ENCODE measurements around the gene FAM120A.
"Not testable (repeated sequence)": the region's sequence is repeated elsewhere in the genome, so short reads cannot be mapped to it uniquely, and the experiment has no call there.

FAM120A gene

DNA sequence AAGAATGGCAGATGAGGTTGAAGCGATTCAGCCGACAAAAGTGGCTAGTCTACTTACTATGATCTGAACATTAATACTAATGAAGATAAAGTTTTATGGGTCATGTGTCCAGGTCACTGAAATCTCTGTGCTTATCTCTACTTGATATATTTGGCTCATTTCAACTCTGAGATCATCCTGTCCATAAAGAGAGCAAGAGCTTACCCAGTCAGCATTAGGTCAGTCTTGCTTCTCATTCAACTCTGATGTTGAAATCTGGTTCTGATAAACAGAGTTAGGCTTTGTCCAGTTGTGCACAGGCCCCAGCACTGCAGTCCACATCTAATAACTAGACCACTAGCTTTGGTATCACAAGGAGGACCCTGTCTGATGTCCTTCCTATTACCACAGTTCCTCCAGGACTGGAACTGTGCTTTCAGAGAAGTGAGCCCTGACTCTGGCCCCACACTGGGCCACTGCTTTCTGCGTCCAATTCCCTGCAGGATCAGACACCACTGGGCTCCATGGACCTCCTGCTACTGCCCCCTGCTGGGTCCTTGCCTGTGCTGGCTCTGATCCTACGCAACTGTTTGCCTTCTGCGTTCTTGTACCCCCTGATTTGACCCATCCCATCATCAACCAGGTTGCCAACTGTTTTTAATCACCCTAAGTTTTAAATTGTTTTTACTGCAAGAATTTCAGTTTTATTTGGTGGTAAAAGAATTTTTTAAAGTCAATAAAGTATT lies 23.7 kb upstream of the FAM120A start:
- Histone ChIP-seq H3K36me3 (ENCODE audit: control insufficient read depth, insufficient read depth, low read length) (no peaks in the 10 kb centered on the region), H3K9me3 (ENCODE audit: control insufficient read depth, low read length) (no peaks in the 10 kb centered on the region), H3K27me3 (ENCODE audit: control insufficient read depth, insufficient read depth, low read length, poor library complexity, severe bottlenecking) (no peaks in the 10 kb centered on the region), H3K27ac (ENCODE audit: insufficient read depth, low read depth, low read length, poor library complexity, severe bottlenecking) (no peak overlapping the region), H3K4me3 (ENCODE audit: insufficient read depth, low read depth, low read length) (no peak overlapping the region), H3K4me1 (ENCODE audit: control insufficient read depth, insufficient read depth, low read length) (no peaks in the 10 kb centered on the region)
- WGBS, 2 experiments = 86 to 87% methylated on average over 5 of the region's 5 CpGs

DNA sequence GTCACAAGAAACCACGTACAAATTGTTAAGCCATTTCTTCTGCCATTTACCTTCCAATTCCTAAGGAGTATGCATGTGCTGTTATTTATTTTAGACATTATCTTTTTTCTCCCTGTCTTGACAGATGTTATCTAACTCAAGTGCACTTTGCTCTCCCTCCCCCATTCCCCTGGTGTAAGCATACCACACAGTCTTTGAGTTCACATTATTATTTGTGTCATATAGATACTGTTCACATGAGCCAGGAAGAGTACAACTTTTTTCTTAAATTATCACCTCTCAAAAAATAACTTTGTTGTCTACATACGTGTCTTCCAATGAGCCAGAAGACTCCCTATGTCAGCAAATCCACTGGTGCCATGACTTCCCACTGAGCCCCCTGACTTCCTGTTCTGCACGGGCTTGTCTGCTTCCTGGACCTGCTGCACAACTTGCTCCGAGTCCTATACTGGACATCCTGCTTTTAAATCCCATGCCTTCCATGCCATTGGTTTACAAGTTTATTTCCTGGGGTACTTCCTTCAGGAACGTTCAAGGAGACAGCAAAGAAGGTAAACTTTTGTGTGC lies 19.9 kb upstream of the FAM120A start:
- WGBS, 2 experiments = 88 to 92% methylated on average over 5 of the region's 5 CpGs
- H3K27me3 ChIP-seq (ENCODE audit: control insufficient read depth, insufficient read depth, low read length, poor library complexity, severe bottlenecking) = no peaks in the 10 kb centered on the region
- no peaks in the 10 kb centered on the region for H3K9me3 ChIP-seq (ENCODE audit: control insufficient read depth, low read length)
- no peak overlapping the region for H3K27ac ChIP-seq (ENCODE audit: insufficient read depth, low read depth, low read length, poor library complexity, severe bottlenecking)
- no peaks in the 10 kb centered on the region for H3K4me1 ChIP-seq (ENCODE audit: control insufficient read depth, insufficient read depth, low read length)
- no peak overlapping the region for H3K4me3 ChIP-seq (ENCODE audit: insufficient read depth, low read depth, low read length)
- H3K36me3 ChIP-seq (ENCODE audit: control insufficient read depth, insufficient read depth, low read length) = no peaks in the 10 kb centered on the region

- Histone ChIP-seq H3K27me3 (ENCODE audit: control insufficient read depth, insufficient read depth, low read length, poor library complexity, severe bottlenecking) (no peaks in the 10 kb centered on the region), H3K27ac (ENCODE audit: insufficient read depth, low read depth, low read length, poor library complexity, severe bottlenecking) (no peak overlapping the region), H3K4me3 (ENCODE audit: insufficient read depth, low read depth, low read length) (no peak overlapping the region), H3K36me3 (ENCODE audit: control insufficient read depth, insufficient read depth, low read length) (no peaks in the 10 kb centered on the region), H3K9me3 (ENCODE audit: control insufficient read depth, low read length) (no peaks in the 10 kb centered on the region), H3K4me1 (ENCODE audit: control insufficient read depth, insufficient read depth, low read length) (peaks cover 1% of the 10 kb centered on the region)
- 94 to 100% methylated on average over 1 of the region's 1 CpG for whole genome bisulfite sequencing, 2 experiments
Measured at GRCh38 chr9:93432964-93433363, 18.5 kb upstream of the FAM120A start.

- no peak overlapping the region for H3K27ac ChIP-seq (ENCODE audit: insufficient read depth, low read depth, low read length, poor library complexity, severe bottlenecking)
- H3K27me3 ChIP-seq (ENCODE audit: control insufficient read depth, insufficient read depth, low read length, poor library complexity, severe bottlenecking) = no peaks in the 10 kb centered on the region
- no peak overlapping the region for H3K4me3 ChIP-seq (ENCODE audit: insufficient read depth, low read depth, low read length)
- 91 to 97% methylated on average over 3 of the region's 3 CpGs for WGBS, 2 experiments
- H3K36me3 ChIP-seq (ENCODE audit: control insufficient read depth, insufficient read depth, low read length) = no peaks in the 10 kb centered on the region
- no peaks in the 10 kb centered on the region for H3K9me3 ChIP-seq (ENCODE audit: control insufficient read depth, low read length)
- H3K4me1 ChIP-seq (ENCODE audit: control insufficient read depth, insufficient read depth, low read length) = peaks cover 3% of the 10 kb centered on the region
Measured at GRCh38 chr9:93434056-93434455, 17.4 kb upstream of the FAM120A start.

DNA sequence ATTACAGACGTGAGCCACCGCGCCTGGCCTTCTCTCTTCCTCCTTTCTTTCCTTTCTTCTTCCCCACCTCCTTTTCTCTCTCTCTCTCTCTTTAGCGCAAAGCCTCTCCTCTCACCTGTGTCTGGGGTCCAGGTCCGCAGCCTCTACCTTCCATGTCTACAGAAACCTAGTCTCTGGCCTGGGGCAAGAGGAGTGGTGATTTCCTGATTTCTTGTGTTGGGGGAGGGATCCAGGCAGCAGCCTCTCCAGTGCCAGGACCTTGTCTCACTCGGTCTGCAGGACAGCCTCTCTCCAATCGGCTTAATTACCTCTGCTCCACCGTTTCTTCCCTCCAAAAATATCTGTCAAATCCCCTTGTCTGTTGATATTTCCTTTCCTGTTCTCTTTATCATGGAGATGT lies 16.1 kb upstream of the FAM120A start:
- no peaks in the 10 kb centered on the region for H3K9me3 ChIP-seq (ENCODE audit: control insufficient read depth, low read length)
- no peak overlapping the region for H3K4me3 ChIP-seq (ENCODE audit: insufficient read depth, low read depth, low read length)
- no peak overlapping the region for H3K27ac ChIP-seq (ENCODE audit: insufficient read depth, low read depth, low read length, poor library complexity, severe bottlenecking)
- 89 to 93% methylated on average over 8 of the region's 8 CpGs for WGBS, 2 experiments
- no peaks in the 10 kb centered on the region for H3K36me3 ChIP-seq (ENCODE audit: control insufficient read depth, insufficient read depth, low read length)
- no peaks in the 10 kb centered on the region for H3K27me3 ChIP-seq (ENCODE audit: control insufficient read depth, insufficient read depth, low read length, poor library complexity, severe bottlenecking)
- H3K4me1 ChIP-seq (ENCODE audit: control insufficient read depth, insufficient read depth, low read length) = peaks cover 3% of the 10 kb centered on the region

DNA sequence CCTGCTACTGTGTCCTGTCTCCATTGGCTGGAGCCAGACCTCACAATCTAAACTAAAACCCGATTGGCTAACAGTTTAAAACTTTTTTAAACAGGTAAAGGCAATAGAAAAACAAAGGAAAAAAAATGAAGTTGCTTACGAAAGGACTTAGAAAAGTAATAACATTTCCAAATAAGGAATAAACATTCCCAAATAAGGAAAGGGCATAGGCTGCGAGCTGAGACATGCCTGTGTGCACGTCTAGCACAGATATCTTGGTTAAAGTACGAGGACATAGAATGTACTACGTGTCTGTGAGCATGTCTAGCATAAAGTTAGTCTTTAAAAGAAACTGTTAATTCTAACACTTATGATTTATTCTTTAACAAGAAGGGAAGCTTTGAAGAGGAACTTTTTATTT lies 15.3 kb upstream of the FAM120A start:
- 92 to 98% methylated on average over 4 to 6 of the region's 6 CpGs for WGBS, 2 experiments
- H3K36me3 ChIP-seq (ENCODE audit: control insufficient read depth, insufficient read depth, low read length) = no peaks in the 10 kb centered on the region
- no peak overlapping the region for H3K27ac ChIP-seq (ENCODE audit: insufficient read depth, low read depth, low read length, poor library complexity, severe bottlenecking)
- peaks cover 3% of the 10 kb centered on the region for H3K4me1 ChIP-seq (ENCODE audit: control insufficient read depth, insufficient read depth, low read length)
- no peak overlapping the region for H3K4me3 ChIP-seq (ENCODE audit: insufficient read depth, low read depth, low read length)
- no peaks in the 10 kb centered on the region for H3K9me3 ChIP-seq (ENCODE audit: control insufficient read depth, low read length)
- no peaks in the 10 kb centered on the region for H3K27me3 ChIP-seq (ENCODE audit: control insufficient read depth, insufficient read depth, low read length, poor library complexity, severe bottlenecking)

- H3K4me3 ChIP-seq (ENCODE audit: insufficient read depth, low read depth, low read length) = no peak overlapping the region
- H3K9me3 ChIP-seq (ENCODE audit: control insufficient read depth, low read length) = no peaks in the 10 kb centered on the region
- H3K36me3 ChIP-seq (ENCODE audit: control insufficient read depth, insufficient read depth, low read length) = no peaks in the 10 kb centered on the region
- H3K4me1 ChIP-seq (ENCODE audit: control insufficient read depth, insufficient read depth, low read length) = peaks cover 3% of the 10 kb centered on the region
- no peaks in the 10 kb centered on the region for H3K27me3 ChIP-seq (ENCODE audit: control insufficient read depth, insufficient read depth, low read length, poor library complexity, severe bottlenecking)
- WGBS, 2 experiments = 84 to 89% methylated on average over 7 of the region's 7 CpGs
- H3K27ac ChIP-seq (ENCODE audit: insufficient read depth, low read depth, low read length, poor library complexity, severe bottlenecking) = no peak overlapping the region
Measured at GRCh38 chr9:93436655-93437407, 14.7 kb upstream of the FAM120A start.

DNA sequence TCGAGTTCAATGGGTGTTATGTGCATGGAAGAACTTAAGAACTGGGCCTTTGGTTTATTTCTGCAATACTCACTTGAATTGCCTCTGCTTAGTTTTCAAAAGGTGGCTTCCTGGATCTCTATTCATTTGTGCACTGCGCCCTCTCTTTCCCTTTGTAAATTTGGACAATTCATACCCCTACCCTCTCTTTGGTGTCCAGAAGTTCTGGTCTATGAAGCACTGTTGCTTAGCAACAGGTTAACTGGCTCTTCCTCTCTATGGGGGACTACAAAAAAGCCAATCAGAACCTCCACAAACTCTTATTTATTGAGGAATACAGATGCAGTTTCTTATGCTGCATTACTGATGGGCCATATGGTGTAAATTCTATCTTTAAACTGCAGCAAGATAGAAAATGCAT lies 13.5 kb upstream of the FAM120A start:
- H3K4me3 ChIP-seq (ENCODE audit: insufficient read depth, low read depth, low read length) = no peak overlapping the region
- peaks cover 3% of the 10 kb centered on the region for H3K4me1 ChIP-seq (ENCODE audit: control insufficient read depth, insufficient read depth, low read length)
- H3K27me3 ChIP-seq (ENCODE audit: control insufficient read depth, insufficient read depth, low read length, poor library complexity, severe bottlenecking) = no peaks in the 10 kb centered on the region
- no peak overlapping the region for H3K27ac ChIP-seq (ENCODE audit: insufficient read depth, low read depth, low read length, poor library complexity, severe bottlenecking)
- no peaks in the 10 kb centered on the region for H3K36me3 ChIP-seq (ENCODE audit: control insufficient read depth, insufficient read depth, low read length)
- no peaks in the 10 kb centered on the region for H3K9me3 ChIP-seq (ENCODE audit: control insufficient read depth, low read length)
- 80 to 90% methylated on average over 2 of the region's 2 CpGs for WGBS, 2 experiments

DNA sequence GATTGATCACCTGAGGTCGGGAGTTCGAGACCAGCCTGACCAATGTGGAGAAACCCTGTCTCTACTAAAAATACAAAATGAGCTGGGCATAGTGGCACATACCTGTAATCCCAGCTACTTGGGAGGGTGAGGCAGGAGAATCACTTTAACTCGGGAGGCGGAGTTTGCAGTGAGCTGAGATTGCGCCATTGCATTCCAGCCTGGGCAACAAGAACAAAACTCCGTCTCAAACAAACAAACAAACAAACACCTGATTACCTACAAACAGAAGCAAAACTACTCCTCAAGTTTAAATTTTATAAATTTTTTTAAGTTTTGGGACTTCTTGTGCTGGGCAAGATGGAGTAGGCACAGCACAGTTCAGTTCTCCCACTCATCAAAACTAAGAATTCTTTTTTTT lies 12.2 kb upstream of the FAM120A start:
- not testable (repeated sequence) for H3K4me1 ChIP-seq (ENCODE audit: control insufficient read depth, insufficient read depth, low read length); H3K27ac ChIP-seq (ENCODE audit: insufficient read depth, low read depth, low read length, poor library complexity, severe bottlenecking); H3K36me3 ChIP-seq (ENCODE audit: control insufficient read depth, insufficient read depth, low read length); H3K9me3 ChIP-seq (ENCODE audit: control insufficient read depth, low read length); H3K4me3 ChIP-seq (ENCODE audit: insufficient read depth, low read depth, low read length); H3K27me3 ChIP-seq (ENCODE audit: control insufficient read depth, insufficient read depth, low read length, poor library complexity, severe bottlenecking)
- WGBS, 2 experiments = 93 to 98% methylated on average over 5 to 6 of the region's 6 CpGs

GRCh38 chr9:93440896-93441580 lies 10.4 kb upstream of the FAM120A start:
- WGBS, 2 experiments = 88 to 91% methylated on average over 8 of the region's 8 CpGs
- Histone ChIP-seq H3K36me3 (ENCODE audit: control insufficient read depth, insufficient read depth, low read length) (peaks cover 3% of the 10 kb centered on the region), H3K4me3 (ENCODE audit: insufficient read depth, low read depth, low read length) (no peak overlapping the region), H3K4me1 (ENCODE audit: control insufficient read depth, insufficient read depth, low read length) (peaks cover 3% of the 10 kb centered on the region), H3K27ac (ENCODE audit: insufficient read depth, low read depth, low read length, poor library complexity, severe bottlenecking) (no peak overlapping the region), H3K9me3 (ENCODE audit: control insufficient read depth, low read length) (no peaks in the 10 kb centered on the region), H3K27me3 (ENCODE audit: control insufficient read depth, insufficient read depth, low read length, poor library complexity, severe bottlenecking) (no peaks in the 10 kb centered on the region)

All from ectodermal cell (in vitro differentiated cells).